HG02588 (cell line): ENCODE data around the gene LRP1-AS.
A peak's percentile ranks its signal among the peaks of the same experiment; 100 is the strongest.

Source experiments
- ATAC-seq: cut with Tn5 transposase; IDR thresholded peaks from one replicate; pipeline ENCODE4 v1.9.1; 2021; ENCODE audit warnings: mild to moderate bottlenecking, moderate library complexity; ENCODE audit not compliant: unreplicated experiment

The LRP1-AS gene

GRCh38 chr12:57146961-57147944 lies at the start of gene LRP1-AS:
LRP1-AS (minus strand) TSS chr12:57147619.
- no peak for ATAC-seq

- ATAC-seq: no peak
Observed at GRCh38 chr12:57196956-57197355, 49.5 kb upstream of the LRP1-AS start.

GRCh38 chr12:57196439-57196838 lies 49.0 kb upstream of the LRP1-AS start:
- ATAC-seq: no peak

- no peak for ATAC-seq
Observed at GRCh38 chr12:57195611-57196371, 48.4 kb upstream of the LRP1-AS start.

GRCh38 chr12:57195186-57195585 lies 47.8 kb upstream of the LRP1-AS start:
- ATAC-seq: no peak

GRCh38 chr12:57194253-57194652 lies 46.8 kb upstream of the LRP1-AS start:
- ATAC-seq: no peak

GRCh38 chr12:57193706-57194245 lies 46.4 kb upstream of the LRP1-AS start:
- ATAC-seq: no peak

GRCh38 chr12:57192920-57193319 lies 45.5 kb upstream of the LRP1-AS start:
- ATAC-seq: no peak

GRCh38 chr12:57191410-57191809 lies 44.0 kb upstream of the LRP1-AS start:
- no peak for ATAC-seq

- no peak for ATAC-seq
Observed at GRCh38 chr12:57190821-57191220, 43.4 kb upstream of the LRP1-AS start.

- ATAC-seq: no peak
Observed at GRCh38 chr12:57190037-57190436, 42.6 kb upstream of the LRP1-AS start.

- ATAC-seq: no peak
Observed at GRCh38 chr12:57188090-57188425, 40.6 kb upstream of the LRP1-AS start.

GRCh38 chr12:57187222-57188089 lies 40.0 kb upstream of the LRP1-AS start:
- ATAC-seq: no peak

- no peak for ATAC-seq
Observed at GRCh38 chr12:57185906-57186508, 38.6 kb upstream of the LRP1-AS start.

- no peak for ATAC-seq
Observed at GRCh38 chr12:57185403-57185802, 38.0 kb upstream of the LRP1-AS start.

- no peak for ATAC-seq
Observed at GRCh38 chr12:57183939-57184725, 36.7 kb upstream of the LRP1-AS start.

GRCh38 chr12:57182918-57183575 lies 35.6 kb upstream of the LRP1-AS start:
- ATAC-seq: peak; percentile 90

GRCh38 chr12:57181561-57182155 lies 34.2 kb upstream of the LRP1-AS start:
- ATAC-seq: no peak

- no peak for ATAC-seq
Observed at GRCh38 chr12:57181072-57181471, 33.7 kb upstream of the LRP1-AS start.
